Ishikawa (cell line): ENCODE results near the gene ZNF726.

Experiments used
- CEBPB ChIP-seq: IDR thresholded peaks from 2 replicates; pipeline ENCODE4 v1.6.1; 2012
- CREB1 ChIP-seq: IDR thresholded peaks from 2 replicates; pipeline ENCODE4 v1.6.1; 2012; ENCODE audit warnings: low read depth
- EGR1 ChIP-seq: IDR thresholded peaks from 2 replicates; pipeline ENCODE4 v1.6.1; 2012
- EP300 ChIP-seq: IDR thresholded peaks from 2 replicates; pipeline ENCODE4 v1.6.1; 2012; ENCODE audit warnings: borderline replicate concordance
- FOXM1 ChIP-seq: IDR thresholded peaks from 2 replicates; pipeline ENCODE4 v1.6.1; 2012; ENCODE audit warnings: low read depth, borderline replicate concordance
- MAX ChIP-seq: IDR thresholded peaks from 2 replicates; pipeline ENCODE4 v1.6.1; 2012
- NFIC ChIP-seq: IDR thresholded peaks from 2 replicates; pipeline ENCODE4 v1.6.1; 2012
- RAD21 ChIP-seq: IDR thresholded peaks from 2 replicates; pipeline ENCODE4 v1.6.1; 2012; ENCODE audit warnings: low read depth
- REST ChIP-seq: IDR thresholded peaks from 2 replicates; pipeline ENCODE4 v1.6.1; 2012; ENCODE audit warnings: low read depth, mild to moderate bottlenecking
- TAF1 ChIP-seq: IDR thresholded peaks from 2 replicates; pipeline ENCODE4 v1.6.1; 2012; ENCODE audit warnings: low read depth, mild to moderate bottlenecking
- TCF12 ChIP-seq: IDR thresholded peaks from 2 replicates; pipeline ENCODE4 v1.6.1; 2012; ENCODE audit warnings: low read depth
- TEAD4 ChIP-seq: IDR thresholded peaks from 2 replicates; pipeline ENCODE4 v1.6.1; 2012
- USF1 ChIP-seq: IDR thresholded peaks from 2 replicates; pipeline ENCODE4 v1.6.1; 2012
- YY1 ChIP-seq: IDR thresholded peaks from 2 replicates; pipeline ENCODE4 v1.6.1; 2012; ENCODE audit warnings: low read depth
- ZBTB7A ChIP-seq: IDR thresholded peaks from 2 replicates; pipeline ENCODE4 v1.6.1; 2012; ENCODE audit warnings: low read depth

The ZNF726 gene

GRCh38 chr19:23914402-23915286 lies at the start of gene ZNF726:
Gene ZNF726, plus strand, starts transcription at chr19:23914886. Its CDS starts 109 bp downstream, at chr19:23914995.
- TF ChIP-seq EP300 = no peak
- TF ChIP-seq YY1 = peak; percentile 84
- no peak for TF ChIP-seq FOXM1
- no peak for TF ChIP-seq CEBPB
- no peak for TF ChIP-seq RAD21
- TF ChIP-seq USF1 = no peak
- TF ChIP-seq MAX = peak; percentile 38; the same call in 1 of the 2 replicates
- TF ChIP-seq CREB1 = 0 out of 2 replicates have a peak, but pooled peaks have one; percentile 24
- no peak for TF ChIP-seq EGR1
- no peak for TF ChIP-seq REST
- no peak for TF ChIP-seq TCF12
- peak; percentile 55 for TF ChIP-seq TAF1
- TF ChIP-seq TEAD4 = no peak

- peak; percentile 36; the same call in 1 of the 2 replicates for TF ChIP-seq RAD21
- no peak for TF ChIP-seq TEAD4
These were observed 46.8 kb upstream of the ZNF726 start for GRCh38 chr19:23867895-23868294.

- TF ChIP-seq TEAD4 (no peak), NFIC (no peak), USF1 (no peak), YY1 (no peak), TCF12 (no peak), REST (no peak), RAD21 (no peak), CREB1 (no peak), MAX (no peak), ZBTB7A (no peak), EGR1 (no peak), CEBPB (no peak)
These were observed 46.1 kb upstream of the ZNF726 start for GRCh38 chr19:23868630-23869029.

- no peak for TF ChIP-seq NFIC
- no peak for TF ChIP-seq EP300
These were observed 42.3 kb upstream of the ZNF726 start for GRCh38 chr19:23872282-23872919.

GRCh38 chr19:23876261-23876660 lies 38.4 kb upstream of the ZNF726 start:
- TF ChIP-seq EGR1 = no peak
- TF ChIP-seq MAX = no peak
- no peak for TF ChIP-seq TAF1

GRCh38 chr19:23882493-23882892 lies 32.2 kb upstream of the ZNF726 start:
- TF ChIP-seq YY1 (no peak), CREB1 (no peak), NFIC (no peak), TCF12 (no peak), TEAD4 (no peak), TAF1 (no peak), FOXM1 (no peak), REST (no peak), ZBTB7A (no peak), RAD21 (no peak), USF1 (no peak)
